Breast epithelium (tissue), 4 donors: Measurements from ENCODE around the gene SLC25A24. TPM values are rescaled to one million over a fixed set of nuclear protein-coding genes. Genes with fewer than 3 reads are reported as not detected.

Experiments
- DNase-seq, 2 donors: peaks; one replicate each; pipeline ENCODE4 v3.0.0-alpha.2; 2019; ENCODE audit warnings: low spot score in 2 of 2
- H3K27ac ChIP-seq, 2 donors: fragments of 200-600 bp; sonication (generic) in 1 of 2; one replicate each; pipeline ENCODE4 v1.5.1; 2016 to 2019; ENCODE audit warnings: mild to moderate bottlenecking in 1 of 2
- H3K27me3 ChIP-seq, 2 donors: fragments of 200-600 bp; sonication (generic) in 1 of 2; one replicate each; pipeline versions ENCODE4 v1.5.1 to v1.6.0; 2017 to 2019; ENCODE audit warnings: control low read depth in 1 of 2, mild to moderate bottlenecking in 1 of 2
- H3K36me3 ChIP-seq: fragments of 200-600 bp; one replicate; pipeline ENCODE4 v1.5.1; 2019
- H3K4me1 ChIP-seq, 2 donors: fragments of 200-600 bp; sonication (generic); one replicate each; pipeline ENCODE4 v1.5.1; 2016 to 2019; ENCODE audit warnings: control low read depth in 1 of 2
- H3K4me3 ChIP-seq, 3 donors: fragments of 200-600 bp; sonication (generic); 1 replicate in 2 of 3; 2 replicates in 1 of 3; pipeline ENCODE4 v1.5.1; 2016 to 2019; ENCODE audit warnings: mild to moderate bottlenecking in 3 of 3, moderate library complexity in 2 of 3
- H3K9me3 ChIP-seq, 2 donors: fragments of 200-600 bp; sonication (generic) in 1 of 2; one replicate each; pipeline ENCODE4 v1.5.1; 2016 to 2019; ENCODE audit warnings: control low read depth in 1 of 2
- CTCF ChIP-seq, 3 donors: fragments of 450-650 bp; IDR thresholded peaks; one replicate each; pipeline ENCODE4 v1.5.1; 2016 to 2017; ENCODE audit warnings: antibody characterized with exemption in 3 of 3, mild to moderate bottlenecking in 3 of 3, moderate library complexity in 3 of 3
- POLR2A ChIP-seq: fragments of 450-650 bp; IDR thresholded peaks from one replicate; pipeline ENCODE4 v1.6.1; 2016; ENCODE audit warnings: antibody characterized with exemption, mild to moderate bottlenecking, moderate library complexity
- POLR2AphosphoS5 ChIP-seq, 3 donors: sonication (generic); formaldehyde crosslinking; IDR thresholded peaks; one replicate each; pipeline ENCODE4 v1.6.1; 2017; ENCODE audit warnings: antibody characterized with exemption in 3 of 3
- intact Hi-C: fragments of 100-400 bp; cut with DNase I; formaldehyde crosslinking; loops from one replicate; pipeline ENCODE4 v1.15.1; 2023; ENCODE audit warnings: low total_unique reads
- total RNA-seq, 3 donors: library from RNA; depleted of rRNA; stranded (reverse); fragments of >200 nt; gene quantifications; one replicate each; pipeline ENCODE4 v1.1.0, GENCODE V29; 2016

The SLC25A24 gene
- total RNA-seq, 3 donors from 2014 or later: 40.3 to 53.0 (median 45.1) TPM

GRCh38 chr1:108129999-108130398 lies 70.1 kb downstream of the SLC25A24 start:
- intact Hi-C loops: no loop called here
- H3K36me3 ChIP-seq: no peaks in the 10 kb centered on the region
- H3K27ac ChIP-seq: no peak overlapping the region
- H3K9me3 ChIP-seq: no peaks in the 10 kb centered on the region
- no peak overlapping the region for H3K4me3 ChIP-seq
- TF ChIP-seq CTCF (IDR thresholded peaks at IDR 0.05): no peak
- TF ChIP-seq POLR2A: no peak
- no peak for TF ChIP-seq POLR2AphosphoS5 (IDR thresholded peaks at IDR 0.05)
- no peaks in the 10 kb centered on the region for H3K4me1 ChIP-seq
- DNase-seq: no peak
- H3K27me3 ChIP-seq: no peaks in the 10 kb centered on the region

GRCh38 chr1:108125312-108126138 lies 74.6 kb downstream of the SLC25A24 start:
- Histone ChIP-seq H3K9me3 (no peaks in the 10 kb centered on the region), H3K36me3 (no peaks in the 10 kb centered on the region), H3K4me1 (no peaks in the 10 kb centered on the region), H3K4me3 (no peak overlapping the region), H3K27me3 (no peaks in the 10 kb centered on the region), H3K27ac (no peak overlapping the region)
- TF ChIP-seq CTCF (IDR thresholded peaks at IDR 0.05) (peak; percentile 76 to 96 (median 94)), POLR2A (no peak), POLR2AphosphoS5 (IDR thresholded peaks at IDR 0.05) (peak in 1 of 3 donors; percentile 42)
- intact Hi-C loops: loop anchor here (1.0 kb wide), 1 partner anchor 340 kb away; no protein-coding TSS in a partner anchor
- peak; percentile 57 to 63 for DNase-seq

- H3K4me1 ChIP-seq: no peaks in the 10 kb centered on the region
- no peaks in the 10 kb centered on the region for H3K9me3 ChIP-seq
- no peak for DNase-seq
- intact Hi-C loops: no loop called here
- H3K4me3 ChIP-seq: no peak overlapping the region
- no peak for TF ChIP-seq POLR2A
- no peak for TF ChIP-seq POLR2AphosphoS5 (IDR thresholded peaks at IDR 0.05)
- no peak for TF ChIP-seq CTCF (IDR thresholded peaks at IDR 0.05)
- no peak overlapping the region for H3K27ac ChIP-seq
- no peaks in the 10 kb centered on the region for H3K27me3 ChIP-seq
- H3K36me3 ChIP-seq: no peaks in the 10 kb centered on the region
Measured at GRCh38 chr1:108124622-108125311, 75.4 kb downstream of the SLC25A24 start.

- intact Hi-C loops: no loop called here
Measured at GRCh38 chr1:108124023-108124422, 76.1 kb downstream of the SLC25A24 start.

More at GRCh38 chr1:108124023-108124422, 76.1 kb downstream of the SLC25A24 start:
- Histone ChIP-seq H3K4me1 (no peaks in the 10 kb centered on the region), H3K27ac (no peak overlapping the region), H3K4me3 (no peak overlapping the region), H3K9me3 (no peaks in the 10 kb centered on the region), H3K27me3 (no peaks in the 10 kb centered on the region), H3K36me3 (no peaks in the 10 kb centered on the region)
- no peak for DNase-seq
- TF ChIP-seq CTCF (IDR thresholded peaks at IDR 0.05) (no peak), POLR2A (no peak), POLR2AphosphoS5 (IDR thresholded peaks at IDR 0.05) (no peak)
